ENCODE results near the gene LRRC46.

LRRC46 gene

GRCh38 chr17:47875011-47875985 is 43.8 kb downstream of the LRRC46 start:
- no peak for DNase-seq (ENCODE audit: low read depth in 3 of 3, low spot score in 1 of 3)

GRCh38 chr17:47877368-47878034 is 46.0 kb downstream of the LRRC46 start:
- DNase-seq (ENCODE audit: low read depth in 3 of 3, low spot score in 1 of 3) = no peak

GRCh38 chr17:47878203-47879027 is 46.9 kb downstream of the LRRC46 start:
- DNase-seq (ENCODE audit: low read depth in 3 of 3, low spot score in 1 of 3) = no peak

- no peak for DNase-seq (ENCODE audit: low read depth in 3 of 3, low spot score in 1 of 3)
These were observed 47.6 kb downstream of the LRRC46 start for GRCh38 chr17:47879028-47879585.

GRCh38 chr17:47879776-47880454 is 48.4 kb downstream of the LRRC46 start:
- no peak for DNase-seq (ENCODE audit: low read depth in 3 of 3, low spot score in 1 of 3)

- no peak for DNase-seq (ENCODE audit: low read depth in 3 of 3, low spot score in 1 of 3)
These were observed 50.8 kb downstream of the LRRC46 start for GRCh38 chr17:47882247-47882646.

GRCh38 chr17:47882695-47883588 is 51.5 kb downstream of the LRRC46 start:
- no peak for DNase-seq (ENCODE audit: low read depth in 3 of 3, low spot score in 1 of 3)

GRCh38 chr17:47883589-47884426 is 52.3 kb downstream of the LRRC46 start:
- DNase-seq (ENCODE audit: low read depth in 3 of 3, low spot score in 1 of 3) = no peak

- DNase-seq (ENCODE audit: low read depth in 3 of 3, low spot score in 1 of 3) = no peak
These were observed 52.9 kb downstream of the LRRC46 start for GRCh38 chr17:47884427-47884740.

GRCh38 chr17:47884905-47885730 is 53.6 kb downstream of the LRRC46 start:
- DNase-seq (ENCODE audit: low read depth in 3 of 3, low spot score in 1 of 3) = no peak
